Naive thymus-derived CD4-positive, alpha-beta T cell (primary cell): ENCODE results near the gene PAPLN. TPM values are rescaled to one million over a fixed set of nuclear protein-coding genes. Genes with fewer than 3 reads are reported as not detected.
A peak's percentile ranks its signal among the peaks of the same experiment; 100 is the strongest.

ENCODE experiments used
- ATAC-seq: fragments of 150-1000 bp; cut with Tn5 transposase; 2 replicates; pipeline ENCODE4 v1.10.0; 2021; ENCODE audit warnings: mild to moderate bottlenecking, moderate library complexity
- CTCF ChIA-PET: fragments of 350-600 bp; sonication (Branson Sonifier 250); formaldehyde crosslinking; loops from one replicate; lab custom pipeline; 2021; ENCODE audit warnings: antibody characterized with exemption; lab: Charles Lee
- POLR2A ChIA-PET: fragments of 350-600 bp; sonication (Branson Sonifier 250); formaldehyde crosslinking; loops from one replicate; lab custom pipeline; 2021; ENCODE audit warnings: antibody characterized with exemption, inconsistent platforms; lab: Charles Lee
- DNase-seq, 9 donors: peaks; one replicate each; pipeline versions ENCODE4 v3.0.0 to v3.0.0-alpha.2; 2020 to 2022; ENCODE audit warnings: mixed read lengths in 1 of 9
- H3K27ac ChIP-seq: one replicate; pipeline ENCODE4 v1.7.0; 2013; ENCODE audit warnings: mild to moderate bottlenecking, low read depth, low read length, moderate library complexity
- H3K27me3 ChIP-seq, 2 donors: one replicate each; pipeline ENCODE4 v1.7.0; 2013; ENCODE audit warnings: low read length in 2 of 2, mild to moderate bottlenecking in 2 of 2, moderate library complexity in 2 of 2; ENCODE audit not compliant: control insufficient read depth in 2 of 2, insufficient read depth in 2 of 2
- H3K36me3 ChIP-seq, 3 experiments: 1 replicate in 2 of 3; 2 replicates in 1 of 3; pipeline ENCODE4 v1.7.0; 2013; ENCODE audit warnings: low read length in 3 of 3, mild to moderate bottlenecking in 3 of 3, moderate library complexity in 1 of 3; ENCODE audit not compliant: insufficient read depth in 3 of 3, control insufficient read depth in 2 of 3
- H3K4me1 ChIP-seq, 2 donors: one replicate each; pipeline ENCODE4 v1.7.0; 2013; ENCODE audit warnings: low read length in 2 of 2, mild to moderate bottlenecking in 2 of 2, moderate library complexity in 1 of 2; ENCODE audit not compliant: control insufficient read depth in 2 of 2, insufficient read depth in 2 of 2
- H3K4me3 ChIP-seq: 2 replicates; pipeline ENCODE4 v1.7.0; 2013; ENCODE audit warnings: mild to moderate bottlenecking, low read length
- H3K9me3 ChIP-seq, 3 experiments: 1 replicate in 2 of 3; 2 replicates in 1 of 3; pipeline ENCODE4 v1.7.0; 2013; ENCODE audit warnings: low read length in 3 of 3; ENCODE audit not compliant: control insufficient read depth in 2 of 3
- H3K27ac Mint-ChIP-seq, 9 donors: one replicate each; pipeline ENCODE4 v1.8.0; 2020 to 2022; ENCODE audit warnings: mixed read lengths in 9 of 9, mild to moderate bottlenecking in 8 of 9, moderate library complexity in 5 of 9, inconsistent platforms in 2 of 9
- H3K27me3 Mint-ChIP-seq, 5 donors: one replicate each; pipeline ENCODE4 v1.8.0; 2021 to 2022; ENCODE audit warnings: mixed read lengths in 5 of 5, mild to moderate bottlenecking in 1 of 5
- H3K36me3 Mint-ChIP-seq, 5 donors: one replicate each; pipeline ENCODE4 v1.8.0; 2020 to 2022; ENCODE audit warnings: mixed read lengths in 5 of 5, mild to moderate bottlenecking in 3 of 5, inconsistent platforms in 1 of 5
- H3K4me1 Mint-ChIP-seq, 7 donors: one replicate each; pipeline ENCODE4 v1.8.0; 2020 to 2022; ENCODE audit warnings: mixed read lengths in 7 of 7, mild to moderate bottlenecking in 3 of 7, inconsistent platforms in 1 of 7
- H3K4me3 Mint-ChIP-seq, 10 donors: one replicate each; pipeline ENCODE4 v1.8.0; 2020 to 2022; ENCODE audit warnings: mild to moderate bottlenecking in 10 of 10, mixed read lengths in 10 of 10, moderate library complexity in 6 of 10, inconsistent platforms in 2 of 10
- H3K9me3 Mint-ChIP-seq, 11 donors: one replicate each; pipeline ENCODE4 v1.8.0; 2020 to 2022; ENCODE audit warnings: mixed read lengths in 11 of 11, mild to moderate bottlenecking in 4 of 11, inconsistent platforms in 1 of 11, moderate library complexity in 1 of 11
- intact Hi-C, 2 donors: fragments of 100-400 bp; cut with micrococcal nuclease; formaldehyde crosslinking; loops; one replicate each; pipeline ENCODE4 v1.15.1; 2023
- polyA plus RNA-seq, 2 donors: library from polyadenylated mRNA; unstranded; fragments of 300-500 nt; fragmentation: Illumina TruSeq; gene quantifications; one replicate each; pipeline ENCODE4 v1.2.3, GENCODE V29; 2021
- total RNA-seq, 6 experiments: library from RNA in 5 of 6; stranded (reverse) in 5 of 6; gene quantifications; 1 replicate in 5 of 6; 2 replicates in 1 of 6; pipeline ENCODE4 v1.2.3 and lab custom pipeline; 2021 to 2026

PAPLN gene
- total and polyA plus RNA-seq, 7 experiments from 2014 or later: 0.08 to 1.4 (median 0.44) TPM

- H3K27me3 Mint-ChIP-seq: peaks cover 0 to 7% (median 3%) of the 10 kb centered on the region in 5 donors
- Histone ChIP-seq H3K9me3 (no peaks in the 10 kb centered on the region), H3K27me3 (no peaks in the 10 kb centered on the region), H3K27ac (no peak overlapping the region), H3K36me3 (no peaks in the 10 kb centered on the region), H3K4me3 (no peak overlapping the region), H3K4me1 (no peaks in the 10 kb centered on the region)
- no peaks in the 10 kb centered on the region for H3K9me3 Mint-ChIP-seq
- DNase-seq (no peak), ATAC-seq (no peak)
- ChIA-PET CTCF (no interaction called here), POLR2A (no interaction called here)
- H3K27ac Mint-ChIP-seq: no peak overlapping the region
- H3K36me3 Mint-ChIP-seq: no peaks in the 10 kb centered on the region
- intact Hi-C loops: no loop called here
- no peaks in the 10 kb centered on the region for H3K4me1 Mint-ChIP-seq
- H3K4me3 Mint-ChIP-seq: no peak overlapping the region
These were observed 25.3 kb downstream of the PAPLN start for GRCh38 chr14:73262427-73263183.

- Histone ChIP-seq H3K27me3 (no peaks in the 10 kb centered on the region), H3K9me3 (no peaks in the 10 kb centered on the region), H3K36me3 (no peaks in the 10 kb centered on the region), H3K27ac (no peak overlapping the region), H3K4me1 (no peaks in the 10 kb centered on the region), H3K4me3 (no peak overlapping the region)
- no peak for ATAC-seq
- DNase-seq: no peak
- Mint-ChIP-seq H3K9me3 (no peaks in the 10 kb centered on the region), H3K36me3 (no peaks in the 10 kb centered on the region), H3K4me1 (no peaks in the 10 kb centered on the region), H3K4me3 (no peak overlapping the region), H3K27ac (no peak overlapping the region), H3K27me3 (peaks cover 0 to 13% (median 7%) of the 10 kb centered on the region in 5 donors)
- intact Hi-C loops: no loop called here
- CTCF ChIA-PET: no interaction called here
- POLR2A ChIA-PET: no interaction called here
These were observed 26.3 kb downstream of the PAPLN start for GRCh38 chr14:73263606-73264005.

- peaks cover 0 to 6% (median 0%) of the 10 kb centered on the region in 7 donors for H3K4me1 Mint-ChIP-seq
- no peak overlapping the region for H3K27ac Mint-ChIP-seq
- no peaks in the 10 kb centered on the region for H3K27me3 ChIP-seq
- H3K4me3 Mint-ChIP-seq: no peak overlapping the region
- intact Hi-C loops: no loop called here
- no peak overlapping the region for H3K27ac ChIP-seq
- no peaks in the 10 kb centered on the region for H3K36me3 ChIP-seq
- no peak for DNase-seq
- ChIA-PET CTCF (no interaction called here), POLR2A (no interaction called here)
- H3K27me3 Mint-ChIP-seq: peaks cover 4 to 18% (median 11%) of the 10 kb centered on the region in 5 donors
- H3K4me1 ChIP-seq: no peaks in the 10 kb centered on the region
- H3K4me3 ChIP-seq: no peak overlapping the region
- ATAC-seq: no peak
- H3K36me3 Mint-ChIP-seq: no peaks in the 10 kb centered on the region
- H3K9me3 Mint-ChIP-seq: no peaks in the 10 kb centered on the region
- no peaks in the 10 kb centered on the region for H3K9me3 ChIP-seq
These were observed 27.0 kb downstream of the PAPLN start for GRCh38 chr14:73264080-73264884.

GRCh38 chr14:73264885-73265720 lies 27.8 kb downstream of the PAPLN start:
- Mint-ChIP-seq H3K9me3 (no peaks in the 10 kb centered on the region), H3K36me3 (no peaks in the 10 kb centered on the region), H3K27ac (peak overlapping the region in 1 of 9 donors; percentile 53), H3K27me3 (peaks cover 5 to 20% (median 14%) of the 10 kb centered on the region in 5 donors), H3K4me3 (no peak overlapping the region), H3K4me1 (peaks cover 0 to 9% (median 1%) of the 10 kb centered on the region in 7 donors)
- ChIA-PET POLR2A (no interaction called here), CTCF (interaction anchor here (1.1 to 1.4 kb wide), 2 partner anchors 49 to 207 kb away, joined by 3 to 5 read pairs; no protein-coding TSS in a partner anchor)
- intact Hi-C loops: no loop called here
- H3K4me3 ChIP-seq: no peak overlapping the region
- ATAC-seq (no peak), DNase-seq (no peak)
- H3K36me3 ChIP-seq: no peaks in the 10 kb centered on the region
- no peaks in the 10 kb centered on the region for H3K4me1 ChIP-seq
- no peak overlapping the region for H3K27ac ChIP-seq
- no peaks in the 10 kb centered on the region for H3K9me3 ChIP-seq
- no peaks in the 10 kb centered on the region for H3K27me3 ChIP-seq

GRCh38 chr14:73265721-73266046 lies 28.4 kb downstream of the PAPLN start:
- ATAC-seq (no peak), DNase-seq (no peak)
- Mint-ChIP-seq H3K9me3 (no peaks in the 10 kb centered on the region), H3K4me1 (peaks cover 6 to 15% (median 7%) of the 10 kb centered on the region in 7 donors), H3K36me3 (peaks cover 0 to 2% (median 0%) of the 10 kb centered on the region in 5 donors), H3K27me3 (peaks cover 8 to 25% (median 20%) of the 10 kb centered on the region in 5 donors), H3K4me3 (no peak overlapping the region), H3K27ac (no peak overlapping the region)
- CTCF ChIA-PET: interaction anchor here (1.1 to 1.4 kb wide), 3 partner anchors 30 to 206 kb away, joined by 3 to 5 read pairs (median 3); no protein-coding TSS in a partner anchor
- POLR2A ChIA-PET: no interaction called here
- Histone ChIP-seq H3K9me3 (no peaks in the 10 kb centered on the region), H3K4me1 (no peaks in the 10 kb centered on the region), H3K36me3 (no peaks in the 10 kb centered on the region), H3K27ac (no peak overlapping the region), H3K4me3 (no peak overlapping the region), H3K27me3 (no peaks in the 10 kb centered on the region)
- intact Hi-C loops: no loop called here

GRCh38 chr14:73266317-73266716 lies 29.0 kb downstream of the PAPLN start:
- H3K4me1 Mint-ChIP-seq: peaks cover 7 to 19% (median 10%) of the 10 kb centered on the region in 7 donors
- DNase-seq (no peak), ATAC-seq (no peak)
- H3K27ac Mint-ChIP-seq: no peak overlapping the region
- peaks cover 10 to 26% (median 22%) of the 10 kb centered on the region in 5 donors for H3K27me3 Mint-ChIP-seq
- intact Hi-C loops: no loop called here
- ChIA-PET POLR2A (no interaction called here), CTCF (interaction anchor here (1.1 to 1.4 kb wide), 3 partner anchors 29 to 206 kb away, joined by 3 to 5 read pairs (median 3); no protein-coding TSS in a partner anchor)
- no peaks in the 10 kb centered on the region for H3K27me3 ChIP-seq
- no peak overlapping the region for H3K4me3 ChIP-seq
- H3K9me3 ChIP-seq: no peaks in the 10 kb centered on the region
- H3K36me3 Mint-ChIP-seq: peaks cover 0 to 2% (median 0%) of the 10 kb centered on the region in 5 donors
- H3K36me3 ChIP-seq: no peaks in the 10 kb centered on the region
- H3K4me3 Mint-ChIP-seq: no peak overlapping the region
- no peaks in the 10 kb centered on the region for H3K9me3 Mint-ChIP-seq
- H3K4me1 ChIP-seq: no peaks in the 10 kb centered on the region
- no peak overlapping the region for H3K27ac ChIP-seq
